ENCODE results near the gene ERAP2. TPM values are rescaled to one million over a fixed set of nuclear protein-coding genes. Genes with fewer than 3 reads are reported as not detected.

ERAP2 gene
- total and polyA plus RNA-seq, 7 donors, result 0.23 to 6.4 (median 3.0) TPM

DNA sequence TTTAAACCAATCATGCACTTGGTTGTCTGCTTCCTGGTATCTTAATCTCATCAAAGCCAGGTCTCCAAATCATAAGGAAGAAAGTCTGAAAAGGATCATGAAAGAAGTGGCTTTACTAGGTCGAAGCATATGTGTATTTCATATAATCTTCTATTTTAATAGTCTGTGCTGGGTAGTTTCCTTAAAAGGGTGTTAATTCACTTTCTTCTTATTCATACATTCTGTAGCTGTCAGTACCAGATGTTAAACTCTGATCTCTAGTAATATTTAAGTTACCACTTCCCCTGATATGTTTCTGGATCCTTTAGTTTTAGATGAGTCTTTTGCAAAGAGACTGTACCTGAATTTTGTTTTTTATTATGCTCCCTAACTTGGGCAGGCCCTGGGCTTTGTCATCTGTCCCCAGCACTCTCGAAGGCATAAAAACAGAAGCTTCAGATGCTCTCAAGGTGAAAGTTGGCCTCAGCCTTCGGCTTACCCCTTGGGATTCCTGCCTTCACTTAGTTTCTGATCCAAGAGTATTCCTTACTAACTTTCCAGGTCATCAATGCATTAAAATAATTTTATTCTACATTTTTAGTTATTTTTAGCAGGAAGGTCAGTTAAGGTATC is 44.5 kb downstream of the ERAP2 start:
- intact Hi-C loops (cut with DNase I), result loop anchor here in 1 of 2 donors (5.0 kb wide), 1 partner anchor 34 kb away; no protein-coding TSS in a partner anchor
- ATAC-seq (peak in 3 of 4 donors; percentile 48 to 59 (median 56)), DNase-seq (no peak)
- WGBS, 3 donors, result 42 to 59% (median 49%) methylated on average over 3 of the region's 3 CpGs
- peak overlapping the region; percentile 89 for H3K27ac ChIP-seq
- TF ChIP-seq, protein P1, sequence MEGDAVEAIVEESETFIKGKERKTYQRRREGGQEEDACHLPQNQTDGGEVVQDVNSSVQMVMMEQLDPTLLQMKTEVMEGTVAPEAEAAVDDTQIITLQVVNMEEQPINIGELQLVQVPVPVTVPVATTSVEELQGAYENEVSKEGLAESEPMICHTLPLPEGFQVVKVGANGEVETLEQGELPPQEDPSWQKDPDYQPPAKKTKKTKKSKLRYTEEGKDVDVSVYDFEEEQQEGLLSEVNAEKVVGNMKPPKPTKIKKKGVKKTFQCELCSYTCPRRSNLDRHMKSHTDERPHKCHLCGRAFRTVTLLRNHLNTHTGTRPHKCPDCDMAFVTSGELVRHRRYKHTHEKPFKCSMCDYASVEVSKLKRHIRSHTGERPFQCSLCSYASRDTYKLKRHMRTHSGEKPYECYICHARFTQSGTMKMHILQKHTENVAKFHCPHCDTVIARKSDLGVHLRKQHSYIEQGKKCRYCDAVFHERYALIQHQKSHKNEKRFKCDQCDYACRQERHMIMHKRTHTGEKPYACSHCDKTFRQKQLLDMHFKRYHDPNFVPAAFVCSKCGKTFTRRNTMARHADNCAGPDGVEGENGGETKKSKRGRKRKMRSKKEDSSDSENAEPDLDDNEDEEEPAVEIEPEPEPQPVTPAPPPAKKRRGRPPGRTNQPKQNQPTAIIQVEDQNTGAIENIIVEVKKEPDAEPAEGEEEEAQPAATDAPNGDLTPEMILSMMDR (IDR thresholded peaks at IDR 0.05), result no peak
- no peaks in the 10 kb centered on the region for H3K27me3 ChIP-seq (ENCODE audit: insufficient read depth in 3 of 3, low read length in 2 of 3)
- peak overlapping the region; percentile 43 for H3K4me3 ChIP-seq
- H3K9me3 ChIP-seq, result no peaks in the 10 kb centered on the region
- peaks cover 31% of the 10 kb centered on the region for H3K4me1 ChIP-seq
- no peaks in the 10 kb centered on the region for H3K36me3 ChIP-seq (ENCODE audit: insufficient read depth in 1 of 2, low read depth in 1 of 2)

GRCh38 chr5:96922499-96923244 is 46.4 kb downstream of the ERAP2 start:
- peaks cover 31% of the 10 kb centered on the region for H3K4me1 ChIP-seq
- intact Hi-C loops (cut with DNase I), result loop anchor here in 1 of 2 donors (5.0 kb wide), 1 partner anchor 35 kb away; no protein-coding TSS in a partner anchor
- no peaks in the 10 kb centered on the region for H3K27me3 ChIP-seq (ENCODE audit: insufficient read depth in 3 of 3, low read length in 2 of 3)
- TF ChIP-seq, protein P1 (IDR thresholded peaks at IDR 0.05), result no peak
- ATAC-seq, result peak in 2 of 4 donors; percentile 10 to 20
- 85 to 91% (median 88%) methylated on average over 12 of the region's 12 CpGs for WGBS, 3 donors
- H3K36me3 ChIP-seq (ENCODE audit: insufficient read depth in 1 of 2, low read depth in 1 of 2), result no peaks in the 10 kb centered on the region
- no peak overlapping the region for H3K4me3 ChIP-seq
- no peaks in the 10 kb centered on the region for H3K9me3 ChIP-seq
- no peak for DNase-seq
- H3K27ac ChIP-seq, result peak overlapping the region; percentile 89

- H3K36me3 ChIP-seq (ENCODE audit: insufficient read depth in 1 of 2, low read depth in 1 of 2), result no peaks in the 10 kb centered on the region
- no peak for DNase-seq
- no peaks in the 10 kb centered on the region for H3K27me3 ChIP-seq (ENCODE audit: insufficient read depth in 3 of 3, low read length in 2 of 3)
- TF ChIP-seq, protein P1 (IDR thresholded peaks at IDR 0.05), result no peak
- peak in 1 of 4 donors; percentile 36 for ATAC-seq
- peaks cover 34% of the 10 kb centered on the region for H3K4me1 ChIP-seq
- peak overlapping the region; percentile 89 for H3K27ac ChIP-seq
- intact Hi-C loops (cut with DNase I), result loop anchor here in 1 of 2 donors (5.0 kb wide), 1 partner anchor 37 kb away; no protein-coding TSS in a partner anchor
- 26 to 44% (median 35%) methylated on average over 3 of the region's 3 CpGs for WGBS, 3 donors
- no peaks in the 10 kb centered on the region for H3K9me3 ChIP-seq
- H3K4me3 ChIP-seq, result no peak overlapping the region
Measured at GRCh38 chr5:96924016-96924443, 47.7 kb downstream of the ERAP2 start.

DNA sequence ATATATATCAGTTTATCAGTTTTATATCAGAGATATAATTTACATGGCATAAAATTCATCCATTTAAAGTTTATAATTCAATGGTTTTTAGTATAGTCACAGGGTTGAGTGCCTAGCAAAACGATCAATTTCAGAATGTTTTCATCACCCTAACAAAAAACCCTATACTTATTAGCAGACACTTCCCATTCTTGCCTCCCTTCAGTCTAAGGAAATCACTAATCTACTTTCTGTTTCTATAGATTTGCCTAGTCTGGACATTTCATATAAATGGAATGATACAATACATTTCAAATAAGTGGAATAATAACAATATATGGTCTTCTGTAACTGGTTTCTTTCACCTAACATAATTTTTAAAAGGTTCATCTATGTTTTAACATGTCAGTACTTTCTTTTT is 50.0 kb downstream of the ERAP2 start:
- Histone ChIP-seq H3K9me3 (no peaks in the 10 kb centered on the region), H3K36me3 (ENCODE audit: insufficient read depth in 1 of 2, low read depth in 1 of 2) (no peaks in the 10 kb centered on the region), H3K27me3 (ENCODE audit: insufficient read depth in 3 of 3, low read length in 2 of 3) (no peaks in the 10 kb centered on the region), H3K27ac (no peak overlapping the region), H3K4me1 (peaks cover 36% of the 10 kb centered on the region), H3K4me3 (no peak overlapping the region)
- DNase-seq (no peak), ATAC-seq (no peak)
- TF ChIP-seq, protein P1 (IDR thresholded peaks at IDR 0.05), result no peak
- WGBS, 3 donors, result 92 to 97% (median 93%) methylated on average over 1 of the region's 1 CpG
- intact Hi-C loops (cut with DNase I), result no loop called here

All from psoas muscle (tissue), 8 donors.